HG03066 (cell line): ENCODE data around the gene PITPNM2.

Experiments
- ATAC-seq: cut with Tn5 transposase; IDR thresholded peaks from one replicate; pipeline ENCODE4 v1.9.1; 2021; ENCODE audit warnings: low read depth; ENCODE audit not compliant: unreplicated experiment

PITPNM2 gene

DNA sequence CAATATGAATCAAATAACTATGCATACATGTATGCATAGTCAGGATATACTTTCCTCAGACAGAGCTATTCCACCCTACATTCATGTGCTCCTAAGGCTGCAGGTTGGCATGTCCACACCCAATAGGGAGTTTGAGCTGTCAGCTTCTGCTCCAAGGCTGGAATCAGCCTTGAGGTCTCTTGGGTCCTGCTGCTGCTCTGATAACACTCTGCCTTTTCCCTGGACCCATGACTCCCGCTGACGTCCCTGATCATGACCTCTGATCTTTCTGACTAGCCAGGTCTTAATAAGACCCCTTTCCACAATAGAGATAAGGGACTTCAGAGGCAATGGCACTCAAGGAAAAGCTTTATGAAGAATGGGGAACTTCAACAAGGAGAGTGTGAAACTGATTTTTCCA, 5.7 kb downstream of the PITPNM2 start:
- no peak for ATAC-seq

DNA sequence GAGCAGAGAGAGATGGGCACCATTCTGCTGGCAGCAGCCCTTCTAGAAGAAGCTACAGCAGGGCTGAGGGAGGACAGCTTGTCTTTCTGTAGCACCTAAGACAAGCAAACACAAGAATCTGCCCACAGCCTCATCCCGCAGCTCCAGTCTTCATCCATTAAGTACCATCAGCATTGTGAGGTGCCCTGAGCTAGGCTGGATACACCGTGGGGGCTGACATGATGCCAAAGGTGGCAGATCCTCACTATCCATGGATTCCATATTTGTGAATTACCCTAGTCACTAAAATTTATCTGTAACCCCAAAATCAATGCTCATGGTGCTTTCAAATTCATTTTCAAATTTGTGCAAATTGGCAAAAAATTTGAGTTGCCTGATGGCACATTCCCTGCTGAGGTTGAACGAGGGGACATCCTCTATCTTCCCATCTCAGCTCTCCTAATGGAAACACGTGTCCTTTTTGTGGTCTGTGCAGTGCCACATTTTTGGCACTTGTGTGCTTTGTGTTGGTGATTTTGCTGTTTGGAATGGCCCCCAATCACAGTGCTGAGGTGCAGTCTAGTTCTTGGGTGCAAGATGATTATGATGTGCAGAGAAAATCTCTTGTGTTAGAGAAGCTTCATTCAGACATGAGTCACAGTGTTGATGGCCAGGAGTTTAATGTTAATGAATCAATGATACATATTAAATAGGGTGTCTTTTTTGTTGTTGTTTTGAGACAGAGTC, 7.0 kb downstream of the PITPNM2 start:
- ATAC-seq, result no peak

DNA sequence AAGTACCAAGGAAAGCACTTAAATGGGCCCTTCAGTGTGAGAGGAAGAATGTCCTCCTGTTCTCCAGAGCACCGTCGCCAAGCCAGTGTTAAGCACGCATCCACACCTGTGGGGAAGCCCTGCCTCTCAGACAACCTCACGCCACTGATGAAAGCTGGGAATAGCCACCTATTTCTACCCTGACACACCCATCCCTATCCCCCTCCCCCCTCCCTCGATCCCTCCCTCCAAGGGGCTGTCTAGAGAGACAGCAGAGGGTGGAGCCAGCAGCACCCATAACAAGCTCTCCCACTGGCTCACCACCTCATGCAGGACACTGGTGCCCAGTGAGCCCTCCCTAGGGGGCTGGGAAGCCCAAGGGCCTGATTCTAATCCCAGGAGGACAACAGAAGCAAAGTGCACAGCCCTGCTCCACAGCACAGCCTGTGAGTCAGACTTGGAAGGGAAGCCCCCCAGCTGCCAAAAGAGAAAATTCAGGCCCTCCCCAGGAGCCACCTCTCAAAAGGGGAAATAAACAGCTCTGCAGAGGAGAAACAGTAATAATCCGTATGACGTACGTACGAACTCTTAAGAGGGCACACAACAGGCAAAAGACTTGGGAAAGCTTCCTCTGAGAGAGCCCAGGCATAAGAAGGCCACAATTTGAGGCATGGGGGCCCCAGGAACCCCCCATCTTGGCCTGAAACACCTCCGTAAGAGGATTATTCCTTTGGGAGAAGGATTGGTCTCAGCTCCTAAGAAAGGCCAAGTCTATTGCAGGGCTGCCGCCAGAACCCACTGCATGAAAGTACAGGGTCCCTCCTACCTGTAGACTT, 7.8 kb downstream of the PITPNM2 start:
- ATAC-seq, result no peak

DNA sequence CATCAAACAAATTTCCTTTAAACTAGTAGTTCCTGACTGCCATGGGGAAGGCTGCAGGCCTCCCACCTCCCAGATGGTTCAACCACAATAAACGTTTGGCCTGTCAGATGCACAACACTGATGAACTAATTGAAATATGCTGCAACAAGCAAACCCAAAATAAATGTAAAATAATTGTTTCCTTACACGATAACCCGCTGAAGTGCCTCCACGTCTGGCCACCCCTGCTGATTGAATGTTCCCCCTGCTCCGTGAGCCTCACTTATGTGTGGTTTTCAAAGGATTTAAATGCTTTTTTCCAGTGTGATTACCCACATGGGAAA, 8.4 kb downstream of the PITPNM2 start:
- no peak for ATAC-seq

DNA sequence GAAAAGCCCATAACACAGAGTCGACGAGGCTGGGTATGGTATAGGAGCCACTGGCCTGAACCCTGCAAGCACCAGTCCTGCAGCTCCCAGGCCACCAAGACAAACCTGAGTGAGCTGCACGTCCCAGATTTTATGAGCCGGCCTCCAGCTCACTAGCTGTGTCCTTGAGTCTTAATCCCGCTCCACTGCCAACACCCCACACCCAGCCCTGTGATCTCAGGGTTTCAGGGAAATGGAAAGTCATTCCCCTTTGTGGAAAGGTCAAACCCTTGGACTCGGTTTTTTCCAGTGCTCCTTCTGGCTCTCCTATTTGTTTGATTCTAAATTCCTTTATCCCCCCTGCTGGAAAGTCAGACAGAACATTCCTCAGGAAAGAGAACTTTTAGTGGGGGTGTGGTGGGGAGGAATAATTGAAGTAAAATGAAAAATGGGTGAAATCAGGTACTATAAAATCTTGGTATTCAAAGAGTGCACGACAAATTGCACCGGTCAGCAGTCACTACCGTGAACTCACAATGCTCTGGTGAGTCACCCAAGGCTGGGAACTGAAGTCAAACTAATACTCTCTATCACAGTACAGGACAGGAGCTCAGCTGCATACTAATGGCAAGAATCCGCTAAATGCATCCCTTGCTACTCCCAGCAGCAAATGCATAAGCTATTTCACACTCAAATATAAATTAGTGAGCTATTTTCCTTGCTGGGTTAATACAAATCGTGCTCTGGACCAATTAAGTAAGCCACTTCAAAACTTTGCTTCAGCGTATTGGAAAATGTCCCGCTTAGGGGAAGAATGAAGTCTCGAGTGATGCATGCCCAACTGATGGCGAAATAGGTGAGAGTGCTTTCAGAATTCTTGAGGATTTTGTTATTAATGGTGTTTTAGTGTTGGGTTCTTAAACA, 9.0 kb downstream of the PITPNM2 start:
- ATAC-seq, result no peak

DNA sequence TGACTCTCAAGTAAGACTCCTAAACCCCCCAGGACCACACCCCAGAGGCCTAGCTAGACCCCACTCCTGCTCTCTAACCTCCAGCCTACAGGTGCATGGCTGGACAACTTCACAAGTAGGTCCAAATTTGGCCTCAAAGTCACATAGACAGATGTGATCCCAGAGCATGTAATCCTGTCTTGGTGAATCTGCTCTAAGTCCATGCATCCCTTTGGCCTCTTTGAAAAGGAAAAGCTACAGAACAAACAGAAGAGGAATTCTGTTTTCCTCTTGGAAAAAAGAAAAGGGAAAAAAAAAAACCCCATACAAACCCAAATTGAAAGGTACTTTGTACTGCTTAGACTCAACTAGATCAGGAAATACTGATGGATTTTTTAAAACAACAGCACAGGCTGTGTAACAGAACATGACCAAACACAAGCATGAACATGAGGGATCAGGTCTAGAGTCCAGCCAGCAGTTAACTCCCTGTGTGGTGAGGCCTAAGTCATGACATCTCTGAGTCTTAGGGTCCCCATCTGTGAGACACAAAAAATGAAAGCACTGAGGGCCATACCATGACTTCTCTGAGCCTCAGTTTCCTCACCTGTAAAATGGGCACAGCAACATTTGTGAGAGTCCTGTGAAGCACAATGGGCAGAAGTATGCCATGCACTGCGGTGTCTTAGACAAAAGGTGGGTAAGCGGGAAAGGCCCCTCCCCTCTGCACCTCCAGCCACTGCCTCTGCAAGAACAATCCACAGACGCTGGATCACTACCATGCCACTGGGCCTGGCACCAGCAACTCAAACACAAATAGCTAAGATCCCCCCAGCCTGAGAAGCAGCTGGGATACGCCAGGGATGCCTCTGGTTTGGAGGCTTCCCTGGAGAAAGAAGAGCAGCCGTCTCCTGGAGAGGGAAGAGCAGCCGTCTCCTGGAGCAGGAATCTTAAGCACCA, 9.9 kb downstream of the PITPNM2 start:
- ATAC-seq, result no peak

DNA sequence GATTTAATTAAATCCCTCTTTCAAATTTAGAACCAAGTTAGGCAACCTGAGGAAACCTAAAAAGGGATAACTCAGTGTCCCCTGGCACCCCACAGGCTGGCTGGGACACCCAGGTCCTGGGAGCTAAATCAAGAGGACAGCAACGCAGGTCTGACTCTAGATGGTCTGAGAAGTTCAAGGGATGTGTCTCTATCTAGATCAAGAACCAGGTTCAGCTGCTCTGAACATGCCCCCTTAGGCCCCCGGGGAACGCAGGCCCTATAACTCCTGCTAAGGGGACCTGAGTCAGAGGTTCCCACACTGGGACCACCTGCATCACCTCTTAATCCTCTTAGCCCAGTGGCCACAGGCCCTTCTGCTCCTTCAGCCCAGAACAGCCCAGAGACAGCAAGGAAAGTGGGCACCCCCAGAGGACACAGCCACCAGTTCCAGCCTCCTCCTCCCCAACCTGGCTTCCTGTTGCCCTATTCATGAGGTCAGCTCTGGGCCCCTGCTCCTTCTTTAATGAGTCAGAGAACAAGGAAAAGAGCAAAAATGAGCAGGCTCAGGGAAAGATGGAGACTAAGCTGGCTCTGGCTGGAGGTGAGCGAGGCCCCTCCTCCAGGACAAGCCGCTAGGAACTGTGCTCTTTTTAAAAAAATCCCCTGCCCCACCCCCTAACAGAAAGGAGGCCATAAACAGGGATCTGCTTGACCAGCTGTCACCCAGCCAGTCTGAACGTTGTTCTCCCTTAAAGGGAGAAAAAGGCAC, 10.8 kb downstream of the PITPNM2 start:
- ATAC-seq, result no peak

DNA sequence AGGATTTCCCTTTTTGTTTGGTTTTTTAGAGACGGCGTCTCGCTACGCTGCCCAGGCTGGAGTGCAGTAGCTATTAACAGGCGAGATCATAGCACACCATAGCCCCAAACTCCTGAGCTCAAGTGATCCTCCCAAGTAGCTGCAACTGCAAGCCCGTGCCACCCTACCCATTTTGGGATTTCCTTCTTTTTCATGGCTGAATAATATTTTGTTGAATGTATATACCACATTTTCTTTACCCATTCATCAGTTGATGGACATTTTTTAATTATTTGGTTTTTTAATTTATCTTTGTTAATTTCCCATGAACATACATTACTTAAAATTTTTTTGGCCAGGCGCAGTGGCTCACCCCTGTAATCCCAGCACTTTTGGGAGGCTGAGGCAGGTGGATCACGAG, 15.2 kb downstream of the PITPNM2 start:
- no peak for ATAC-seq

DNA sequence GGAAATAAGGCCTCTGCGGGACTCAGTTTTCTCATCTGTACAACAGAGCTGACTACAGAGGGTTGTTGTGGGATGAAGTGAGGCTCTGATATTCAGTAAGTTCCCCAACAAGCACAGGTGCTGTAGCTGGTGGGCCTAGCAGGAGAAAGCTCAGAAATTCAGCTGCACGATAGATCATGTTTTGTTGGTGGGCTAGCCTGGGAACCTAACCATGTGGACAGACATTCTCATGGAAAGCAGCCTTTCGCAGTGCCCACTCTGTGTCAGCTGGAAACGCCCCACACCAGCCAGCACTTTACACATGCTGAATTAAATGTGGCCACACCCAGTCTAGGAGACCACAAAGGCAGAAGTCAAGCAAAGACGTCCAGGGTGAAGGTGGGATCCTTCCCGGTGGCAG, 16.1 kb downstream of the PITPNM2 start:
- ATAC-seq, result no peak

DNA sequence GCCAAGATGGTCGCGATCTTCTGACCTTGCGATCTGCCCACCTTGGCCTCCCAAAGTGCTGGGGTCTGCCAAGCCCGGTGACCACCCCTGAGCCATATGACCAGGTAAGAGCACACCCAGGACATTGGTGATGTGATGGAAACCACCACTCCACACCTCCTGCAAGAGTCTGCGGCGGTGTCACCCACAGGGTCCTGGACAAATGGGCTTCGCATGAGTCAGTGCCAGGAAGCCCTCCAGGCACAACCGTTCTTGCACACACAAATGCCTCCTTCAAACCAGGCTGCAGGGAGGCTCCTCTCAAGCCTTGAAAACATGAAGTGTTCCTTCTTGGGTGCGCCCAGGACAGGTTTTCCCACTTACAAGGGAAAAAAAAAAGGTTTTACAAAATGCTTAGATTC, 16.6 kb downstream of the PITPNM2 start:
- no peak for ATAC-seq

DNA sequence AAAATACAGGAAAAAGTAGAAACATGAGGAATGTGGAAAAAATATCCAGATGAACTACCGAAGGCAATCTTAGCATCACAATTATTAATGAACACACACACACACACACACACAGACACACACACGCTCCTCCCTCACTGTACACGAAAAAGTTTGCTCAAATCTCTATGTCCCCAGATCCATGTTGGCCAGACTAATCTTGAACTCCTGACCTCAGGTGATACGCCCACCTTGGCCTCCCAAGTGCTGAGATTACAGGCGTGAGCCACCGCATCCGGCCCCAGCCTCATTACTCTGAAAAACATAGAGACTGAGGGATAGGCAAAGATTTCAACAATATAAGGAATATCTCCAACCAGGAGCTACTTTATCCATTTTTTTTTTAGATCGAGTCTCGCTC, 17.2 kb downstream of the PITPNM2 start:
- ATAC-seq, result no peak

DNA sequence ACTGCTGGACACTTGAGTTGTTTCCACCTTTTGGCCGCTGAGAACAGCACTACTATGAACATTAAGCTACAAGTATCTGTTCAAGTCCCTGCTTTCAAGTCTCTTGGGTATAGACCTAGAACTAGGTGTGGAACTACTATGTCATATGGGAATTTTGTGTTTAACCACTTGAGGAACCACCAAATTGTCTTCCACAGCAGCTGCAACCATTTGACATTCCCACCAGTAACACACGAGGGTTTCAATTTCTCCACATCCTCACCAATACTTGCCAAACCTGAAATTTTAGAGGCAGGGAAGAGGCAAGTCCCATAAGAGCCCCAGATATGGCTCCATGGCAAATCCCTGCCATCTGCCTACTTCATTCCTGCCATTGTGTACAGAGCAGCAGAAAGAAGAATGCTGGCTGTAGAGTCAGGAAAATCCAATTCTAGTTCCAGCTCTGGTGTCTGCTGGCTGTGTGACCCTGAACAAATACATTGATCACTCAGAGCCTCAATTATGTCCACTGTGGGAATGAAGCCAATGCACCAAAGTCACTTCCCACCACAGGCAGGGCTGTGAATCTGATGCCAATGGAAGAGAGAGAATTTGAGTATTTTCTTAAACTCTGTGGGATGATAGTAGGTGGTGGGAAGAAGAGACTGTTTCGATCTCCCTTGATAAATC, 17.8 kb downstream of the PITPNM2 start:
- ATAC-seq, result no peak

DNA sequence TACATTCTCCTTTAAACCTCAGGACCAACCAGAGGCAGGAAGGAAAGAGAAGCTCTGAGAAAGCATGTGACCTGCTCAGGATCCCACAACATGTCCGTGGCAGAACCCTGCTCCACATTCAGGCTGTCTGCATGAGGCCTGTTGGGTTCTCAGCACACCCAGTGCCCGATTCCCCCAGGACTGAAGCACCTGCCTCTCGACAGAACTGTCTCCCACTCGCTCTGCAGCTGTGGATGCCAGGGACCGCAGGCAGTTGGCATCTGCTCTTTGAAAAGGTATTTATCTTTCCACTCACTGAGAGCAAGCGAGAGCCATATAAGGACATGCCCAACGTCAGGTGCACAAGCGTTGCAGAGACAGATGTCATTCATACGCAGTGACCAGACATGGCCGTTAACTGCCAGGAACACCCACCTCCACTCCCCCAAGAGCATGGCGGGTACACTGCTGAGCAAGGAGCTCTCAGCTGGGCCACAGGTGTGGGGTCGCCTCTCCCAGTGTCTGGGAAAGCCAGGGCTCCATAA, 18.9 kb downstream of the PITPNM2 start:
- ATAC-seq, result no peak

DNA sequence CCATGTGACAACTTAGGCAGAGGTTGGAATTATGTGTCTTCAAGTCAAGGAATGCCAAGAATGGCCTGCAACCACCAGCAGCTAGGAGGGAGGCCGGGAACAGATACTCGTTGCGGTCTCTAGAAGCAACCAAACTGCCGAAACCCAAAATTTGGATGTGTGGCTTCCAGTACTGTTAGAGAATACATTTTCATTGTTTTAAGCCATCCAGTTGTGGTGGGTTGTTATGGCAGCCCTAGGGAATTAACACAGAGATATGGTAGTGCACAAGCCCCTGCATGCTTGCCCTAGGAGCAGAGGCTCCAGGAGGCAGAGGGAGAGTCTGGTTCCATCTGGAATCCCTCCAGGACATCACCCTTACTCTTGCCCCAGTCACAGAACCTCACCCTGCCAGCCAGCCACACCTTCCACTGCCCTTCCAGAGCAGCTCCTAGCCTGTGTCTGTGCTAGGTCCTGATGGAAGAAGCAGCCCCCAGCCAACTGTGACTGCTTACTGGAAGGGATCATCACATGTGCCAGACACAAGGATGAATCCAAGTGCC, 19.5 kb downstream of the PITPNM2 start:
- ATAC-seq, result no peak

DNA sequence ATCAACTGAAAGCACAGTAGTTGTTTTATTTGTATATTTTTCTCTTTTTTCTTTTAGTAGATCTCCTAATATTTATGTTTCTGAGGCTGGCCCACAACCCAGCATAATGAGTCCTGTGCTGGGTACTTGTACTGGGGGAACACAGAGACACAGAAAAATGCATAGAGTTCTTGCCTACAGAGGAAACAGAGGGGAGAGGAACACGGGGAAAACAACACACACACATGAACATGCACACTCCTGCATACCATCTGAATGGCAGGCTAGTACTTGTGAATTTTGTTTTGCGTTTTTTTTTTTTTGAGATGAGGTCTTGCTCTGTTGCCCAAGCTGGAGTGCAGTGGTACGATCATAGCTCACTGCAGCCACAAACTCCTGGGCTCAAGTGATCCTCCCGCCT, 21.3 kb downstream of the PITPNM2 start:
- ATAC-seq, result no peak

DNA sequence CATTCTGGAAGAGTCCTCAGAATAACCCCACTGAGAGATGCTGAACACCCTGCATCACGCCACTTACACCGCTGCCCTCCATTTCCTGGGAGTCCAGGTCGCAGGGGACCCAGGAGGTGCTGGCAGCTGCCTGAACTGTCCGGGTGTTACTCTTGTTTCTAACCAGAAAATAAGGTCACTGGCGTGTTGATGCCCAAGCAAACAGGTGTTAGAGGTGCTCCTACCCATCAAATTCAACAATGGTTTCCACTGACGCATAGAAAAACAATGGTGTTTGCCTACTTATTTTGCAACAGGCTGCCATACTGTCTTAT, 23.8 kb downstream of the PITPNM2 start:
- ATAC-seq, result no peak

DNA sequence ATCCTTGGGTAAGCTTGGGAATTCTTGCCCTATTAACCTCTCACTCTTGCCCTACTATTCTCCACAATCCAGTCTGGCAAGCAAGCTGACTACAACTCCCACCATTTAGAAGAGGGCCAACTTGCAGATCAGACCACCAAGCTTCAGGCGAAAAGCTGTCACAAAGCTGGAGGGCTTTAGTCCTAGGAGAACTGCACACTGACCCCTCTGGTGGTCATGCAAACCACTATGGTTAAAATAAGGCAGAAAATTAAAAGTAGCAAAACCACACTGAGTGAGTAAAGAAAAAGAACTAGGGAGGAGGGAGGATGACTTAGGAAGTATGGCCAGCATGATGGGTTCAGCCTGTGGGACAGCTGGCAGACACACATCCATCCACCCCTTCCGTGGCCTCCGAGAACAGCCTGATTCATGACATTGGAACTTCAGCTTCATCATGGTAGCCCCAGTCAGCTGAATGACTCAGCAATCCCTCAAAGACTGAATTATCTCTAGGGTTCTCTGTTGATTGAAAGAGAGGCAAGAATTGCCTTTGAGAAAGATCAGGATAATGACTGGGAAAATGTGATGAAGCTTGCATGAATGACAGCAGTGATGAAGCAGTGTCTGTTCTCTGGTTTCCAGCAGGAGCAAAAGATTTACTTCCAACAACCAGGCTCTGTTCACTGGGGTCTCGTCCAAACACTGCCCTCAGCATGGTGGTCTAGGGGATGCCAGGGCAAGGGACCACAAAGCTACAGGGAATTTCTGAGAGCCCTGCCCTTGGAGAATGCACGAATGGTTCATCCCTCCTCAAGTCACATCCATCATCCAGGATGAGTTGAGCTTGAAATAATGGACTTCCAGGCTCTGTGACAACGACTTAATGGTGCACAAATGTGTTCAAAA, 24.4 kb downstream of the PITPNM2 start:
- no peak for ATAC-seq

DNA sequence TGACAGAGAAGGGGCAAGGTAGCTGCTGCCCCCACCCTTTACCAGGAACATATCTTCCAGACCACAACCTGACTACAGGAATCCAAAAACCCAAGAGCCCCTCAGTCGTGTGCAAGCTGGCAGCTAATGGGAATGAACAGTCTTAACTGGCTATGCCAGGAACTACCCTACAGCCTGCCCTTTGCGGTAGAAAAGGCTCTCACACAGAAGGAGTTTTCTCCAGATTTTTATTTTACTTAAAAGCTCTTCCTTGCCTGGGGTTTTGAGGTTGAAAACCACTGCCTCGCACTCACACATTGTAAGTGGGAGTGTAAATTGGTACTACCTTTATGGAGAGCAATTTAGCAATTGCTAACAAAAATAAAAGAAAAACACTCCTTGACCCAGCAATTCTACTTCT, 28.3 kb downstream of the PITPNM2 start:
- no peak for ATAC-seq
